HG03139 (cell line): ENCODE data around the gene MARCHF7.
"Not testable (repeated sequence)": the region's sequence is repeated elsewhere in the genome, so short reads cannot be mapped to it uniquely, and the experiment has no call there.

ENCODE experiments used
- ATAC-seq: cut with Tn5 transposase; IDR thresholded peaks from one replicate; pipeline ENCODE4 v1.9.1; 2021; ENCODE audit not compliant: unreplicated experiment

Gene MARCHF7, protein sequence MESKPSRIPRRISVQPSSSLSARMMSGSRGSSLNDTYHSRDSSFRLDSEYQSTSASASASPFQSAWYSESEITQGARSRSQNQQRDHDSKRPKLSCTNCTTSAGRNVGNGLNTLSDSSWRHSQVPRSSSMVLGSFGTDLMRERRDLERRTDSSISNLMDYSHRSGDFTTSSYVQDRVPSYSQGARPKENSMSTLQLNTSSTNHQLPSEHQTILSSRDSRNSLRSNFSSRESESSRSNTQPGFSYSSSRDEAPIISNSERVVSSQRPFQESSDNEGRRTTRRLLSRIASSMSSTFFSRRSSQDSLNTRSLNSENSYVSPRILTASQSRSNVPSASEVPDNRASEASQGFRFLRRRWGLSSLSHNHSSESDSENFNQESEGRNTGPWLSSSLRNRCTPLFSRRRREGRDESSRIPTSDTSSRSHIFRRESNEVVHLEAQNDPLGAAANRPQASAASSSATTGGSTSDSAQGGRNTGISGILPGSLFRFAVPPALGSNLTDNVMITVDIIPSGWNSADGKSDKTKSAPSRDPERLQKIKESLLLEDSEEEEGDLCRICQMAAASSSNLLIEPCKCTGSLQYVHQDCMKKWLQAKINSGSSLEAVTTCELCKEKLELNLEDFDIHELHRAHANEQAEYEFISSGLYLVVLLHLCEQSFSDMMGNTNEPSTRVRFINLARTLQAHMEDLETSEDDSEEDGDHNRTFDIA

DNA sequence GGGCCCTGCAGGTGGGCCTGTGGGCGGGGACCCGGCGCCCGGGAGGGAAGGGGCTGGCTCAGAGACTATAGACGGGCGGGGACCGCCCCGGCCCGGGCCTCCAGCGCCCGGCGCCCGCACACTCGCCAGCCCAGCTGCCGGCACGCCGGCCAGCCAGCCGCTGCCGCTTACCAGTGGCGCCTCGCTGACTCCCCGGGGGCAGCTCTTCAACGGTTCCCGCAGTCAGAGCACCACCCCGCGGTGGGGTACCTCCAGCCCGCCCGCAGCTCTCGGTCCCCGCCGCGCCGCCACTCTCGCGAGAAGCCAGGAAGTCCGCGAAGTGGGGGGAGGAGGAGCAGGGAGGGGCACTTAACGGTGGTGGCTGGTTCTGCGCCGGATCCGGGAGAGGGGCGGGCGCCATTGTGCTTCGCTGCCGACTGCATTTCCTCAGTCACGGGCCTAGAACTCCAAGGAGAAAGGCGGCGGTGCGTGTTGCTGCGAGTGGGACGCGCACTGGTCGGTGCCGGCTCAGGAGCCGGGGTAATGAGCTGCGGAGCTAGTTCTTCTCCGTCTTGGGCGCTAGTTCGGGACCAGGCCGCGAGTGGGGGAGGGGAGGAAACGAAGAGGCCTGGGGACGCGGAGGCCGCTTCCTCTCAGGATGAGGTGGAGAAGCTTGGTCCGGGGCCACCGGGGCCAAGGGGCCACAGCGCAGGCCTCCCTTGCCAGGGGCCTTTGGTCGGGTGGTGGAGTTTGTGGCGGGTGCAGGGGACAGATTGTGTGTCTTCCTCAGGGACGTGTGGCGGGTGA lies at the start of gene MARCHF7:
TSS of gene MARCHF7 (plus strand) at position 364 of the 786 bp plus-strand sequence. CDS start 16,517 bp downstream, outside the sequence.
- ATAC-seq: peak; percentile 92

DNA sequence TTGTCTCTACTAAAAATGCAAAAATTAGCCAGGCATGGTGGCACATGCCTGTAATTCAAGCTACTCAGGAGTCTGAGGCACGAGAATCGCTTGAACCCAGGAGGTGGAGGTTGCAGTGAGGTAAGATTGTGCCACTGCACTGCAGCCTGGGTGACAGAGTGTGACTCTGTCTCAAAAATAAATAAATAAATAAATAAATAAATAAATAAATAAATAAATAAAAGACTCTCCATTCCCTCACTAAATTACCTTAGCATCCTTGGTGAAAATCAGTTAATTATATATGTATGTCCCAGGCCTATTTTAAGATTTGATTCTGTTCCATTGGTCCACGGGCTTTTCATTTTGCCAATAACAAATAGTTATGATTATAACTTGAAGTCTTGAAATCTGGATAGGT lies 44.9 kb upstream of the MARCHF7 start:
- not testable (repeated sequence) for ATAC-seq

DNA sequence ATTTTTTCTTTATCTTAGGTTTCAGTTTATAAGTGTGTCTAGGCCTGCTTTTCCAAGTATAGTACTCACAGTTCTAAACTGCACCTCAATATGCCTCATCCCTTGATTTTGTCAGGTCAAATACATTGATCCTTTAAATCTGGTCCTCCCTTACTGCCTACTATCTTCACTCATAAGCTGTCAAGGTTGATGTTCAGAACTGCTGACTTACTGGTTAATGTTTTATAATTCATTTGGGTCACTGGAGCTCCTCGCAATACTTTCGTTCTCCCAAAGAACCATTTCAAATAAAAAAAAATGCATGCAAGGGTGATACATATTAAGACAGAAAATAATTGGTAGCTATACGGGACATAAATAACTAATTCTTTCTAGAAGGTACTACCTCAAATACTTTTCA lies 41.3 kb upstream of the MARCHF7 start:
- ATAC-seq: no peak

DNA sequence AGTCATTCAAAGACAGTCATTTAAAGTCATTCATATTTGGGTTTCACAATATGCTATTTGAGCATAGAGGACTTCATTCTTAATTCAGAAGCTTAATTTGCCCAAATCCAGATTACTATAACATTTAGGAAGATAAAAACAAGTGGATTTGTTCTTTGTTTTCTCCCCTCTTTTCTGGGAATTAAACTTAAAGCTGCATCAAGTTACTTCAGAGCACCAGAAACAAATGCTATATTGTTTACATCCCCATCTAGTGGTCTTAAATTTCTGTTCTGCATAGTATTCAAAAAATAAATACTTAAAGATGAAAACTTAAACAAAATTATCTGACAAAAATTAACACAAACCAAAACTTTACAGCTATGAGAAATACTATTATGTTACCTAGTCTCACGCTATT lies 34.7 kb upstream of the MARCHF7 start:
- ATAC-seq: no peak

DNA sequence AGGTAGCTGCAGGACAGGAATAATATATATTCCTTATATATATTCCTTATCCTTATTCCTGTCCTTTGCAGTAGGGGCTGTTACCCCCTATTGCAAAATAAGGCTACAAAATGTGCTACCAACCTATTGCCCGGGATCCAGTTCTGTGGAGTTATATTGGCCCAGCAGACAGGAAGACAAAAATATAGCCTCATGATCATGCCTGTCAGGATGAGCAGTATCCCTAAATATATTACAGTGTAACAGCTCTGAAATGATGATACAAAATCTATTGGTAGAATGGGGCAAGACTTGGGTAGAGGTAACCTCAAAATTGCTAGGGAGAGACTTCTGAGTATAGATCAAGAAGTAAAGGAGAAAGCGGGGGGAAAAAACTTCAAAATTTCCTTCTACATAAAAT lies 31.6 kb upstream of the MARCHF7 start:
- ATAC-seq: no peak

DNA sequence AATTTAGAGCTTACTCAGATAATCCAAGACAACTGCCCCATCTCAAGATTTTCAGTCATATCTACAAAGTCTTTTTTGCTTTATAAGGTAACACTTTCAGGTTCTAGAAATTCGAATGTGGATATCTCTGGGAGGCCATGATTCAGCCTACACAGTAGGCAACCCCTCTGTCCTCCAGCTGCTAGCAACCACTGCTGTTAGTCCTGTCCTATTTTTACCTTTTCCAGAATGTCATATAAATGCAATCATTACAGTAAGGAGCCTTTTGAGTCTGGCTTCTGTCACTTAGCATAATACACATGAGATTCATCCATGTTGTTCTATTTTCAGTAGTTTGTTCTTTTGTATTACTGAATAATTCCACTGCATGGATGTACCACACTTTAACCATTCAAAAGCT lies 28.5 kb upstream of the MARCHF7 start:
- ATAC-seq: no peak

DNA sequence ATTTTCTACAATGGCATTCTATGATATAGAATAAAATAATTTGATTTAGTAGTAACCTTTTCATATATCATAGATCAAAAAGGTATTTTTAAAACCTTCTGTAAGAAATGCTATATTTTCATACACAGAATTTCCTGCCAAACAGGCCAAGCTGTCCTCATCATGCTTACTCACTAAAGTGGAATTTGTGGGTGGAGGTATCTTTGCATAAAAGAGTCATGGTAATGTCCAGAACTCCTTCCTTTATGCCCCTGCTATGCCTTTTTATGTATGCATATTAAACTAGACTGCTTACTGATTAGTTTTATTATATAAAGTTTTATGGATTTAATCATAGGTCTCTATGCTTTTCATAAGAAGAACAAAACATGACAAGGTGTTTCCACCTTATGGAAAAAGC lies 27.5 kb upstream of the MARCHF7 start:
- ATAC-seq: no peak

DNA sequence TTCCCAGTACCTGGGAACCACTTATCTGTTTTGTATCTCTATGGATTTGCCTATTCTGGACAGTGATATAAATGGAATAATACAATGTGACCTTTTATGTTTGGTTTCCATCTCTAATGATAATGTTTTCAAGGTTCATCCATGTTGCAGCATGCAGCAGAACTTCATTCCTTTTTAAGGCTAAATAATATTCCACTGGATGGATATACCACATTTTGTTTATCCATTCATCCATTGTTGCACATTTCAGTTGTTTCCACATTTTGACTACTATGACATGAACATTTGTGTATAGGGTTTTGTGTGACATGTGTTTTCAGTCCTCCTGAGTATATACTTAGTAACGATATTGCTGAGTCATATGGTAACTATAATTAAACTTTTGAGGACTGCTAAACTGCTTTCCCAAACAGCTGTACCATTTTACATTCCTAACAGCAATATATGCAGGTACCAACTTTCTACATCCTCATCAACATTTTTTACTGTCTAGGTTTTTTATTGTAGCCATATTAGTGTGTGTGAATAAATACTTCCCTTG lies 17.7 kb upstream of the MARCHF7 start:
- no peak for ATAC-seq

DNA sequence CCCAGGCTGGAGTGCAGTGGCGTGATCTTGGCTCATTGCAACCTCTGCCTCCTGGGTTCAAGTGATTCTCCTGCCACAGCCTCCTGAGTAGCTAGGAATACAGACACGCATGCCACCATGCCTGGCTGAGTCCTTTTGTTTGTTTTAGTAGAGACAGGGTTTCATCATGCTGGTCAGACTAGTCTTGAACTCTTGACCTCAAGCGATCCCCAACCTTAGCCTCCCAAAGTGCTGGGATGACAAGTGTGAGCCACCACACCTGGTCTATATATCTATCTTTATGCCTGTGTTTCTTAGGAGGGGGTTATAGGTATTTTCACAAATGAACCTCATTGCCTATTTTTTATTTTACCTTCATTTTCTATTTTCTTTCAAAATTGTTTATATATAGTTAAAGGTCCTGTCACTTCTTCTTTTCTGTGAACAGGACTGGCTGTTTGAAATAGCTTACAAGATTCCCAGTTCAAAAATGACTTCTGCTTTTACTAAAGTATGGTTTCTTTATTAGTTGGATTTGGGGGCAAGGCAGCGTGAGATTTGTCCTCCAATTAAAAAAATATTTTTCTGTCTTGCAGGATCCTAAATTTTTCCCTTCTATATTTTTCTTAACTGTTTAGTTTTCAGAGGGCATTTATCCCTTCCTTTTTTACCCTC lies 16.4 kb upstream of the MARCHF7 start:
- no peak for ATAC-seq

DNA sequence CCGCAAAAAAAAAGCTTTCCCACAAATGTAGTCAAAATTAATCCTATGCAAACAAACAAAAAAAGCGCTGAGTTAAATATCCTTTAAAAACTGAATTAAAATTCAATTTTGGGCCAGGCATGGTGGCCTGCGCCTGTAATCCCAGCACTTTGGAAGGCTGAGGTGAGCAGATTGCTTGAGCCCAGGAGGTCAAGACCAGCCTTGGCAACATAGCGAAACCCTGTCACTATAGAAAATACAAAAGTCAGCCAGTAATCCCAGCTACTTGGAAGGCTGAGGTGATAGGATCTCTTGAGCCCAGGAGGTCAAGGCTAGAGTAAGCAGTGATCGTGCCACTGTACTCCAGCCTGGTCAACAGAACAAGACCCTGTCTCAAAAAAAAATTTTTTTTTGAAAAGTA lies 8.8 kb upstream of the MARCHF7 start:
- ATAC-seq: no peak

DNA sequence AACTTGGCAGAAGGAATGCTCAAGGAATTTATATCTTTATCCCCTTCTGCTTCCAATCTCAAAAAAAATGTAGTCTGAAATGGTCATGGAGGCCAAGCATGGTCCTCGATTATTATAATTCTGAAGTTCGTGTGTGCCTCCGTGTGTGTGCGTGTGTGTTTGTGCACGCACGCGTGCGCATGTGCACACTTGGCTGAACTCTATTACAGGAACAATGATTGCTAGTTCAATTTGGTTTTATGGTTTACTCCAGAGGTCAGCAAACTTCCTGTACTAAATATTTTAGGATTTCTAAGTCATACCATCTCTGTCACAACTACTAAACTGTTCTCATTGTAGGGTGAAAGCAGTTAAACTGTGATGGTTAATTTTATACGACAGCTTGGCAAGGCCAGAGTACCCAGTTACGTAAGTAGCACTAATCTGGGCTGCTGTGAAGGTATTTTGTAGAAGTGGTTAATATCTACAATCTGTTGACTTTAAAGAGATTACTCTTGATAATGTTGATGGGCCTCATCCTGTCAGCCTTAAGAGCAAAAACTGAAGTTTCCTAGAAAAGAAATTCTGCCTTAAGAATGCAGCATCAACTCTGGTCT lies 5.8 kb upstream of the MARCHF7 start:
- no peak for ATAC-seq

DNA sequence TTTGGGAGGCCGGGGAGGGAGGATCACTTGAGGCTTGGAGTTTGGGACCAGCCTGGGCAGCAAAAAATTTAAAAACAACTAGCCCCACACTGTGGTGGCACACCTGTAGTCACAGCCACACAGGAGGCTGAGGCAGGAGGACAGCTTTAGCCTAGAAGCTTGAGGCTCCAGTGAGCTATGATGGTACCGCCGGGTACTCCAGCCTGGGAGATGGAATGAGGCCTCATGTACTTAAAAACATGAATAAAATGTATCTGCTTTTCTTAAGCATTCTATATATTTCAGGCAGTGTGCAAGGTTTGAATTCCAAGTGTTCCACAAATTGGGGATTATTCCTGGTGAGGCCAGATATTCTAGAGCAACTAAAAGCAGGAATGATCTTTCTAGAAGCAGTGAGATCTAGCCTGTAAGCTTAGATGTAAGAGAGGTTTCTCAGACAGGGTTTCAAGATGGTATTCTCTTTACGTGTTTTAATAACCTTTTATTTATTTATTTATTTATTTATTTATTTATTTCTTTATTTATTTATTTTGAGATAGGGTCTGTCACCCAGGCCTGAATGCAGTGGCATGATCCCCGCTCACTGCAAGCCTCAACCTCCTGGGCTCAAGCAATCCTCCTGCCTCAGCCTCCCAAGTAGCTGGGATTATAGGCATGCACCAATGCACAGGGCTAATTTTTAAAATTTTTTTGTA lies 4.1 kb upstream of the MARCHF7 start:
- ATAC-seq: no peak

DNA sequence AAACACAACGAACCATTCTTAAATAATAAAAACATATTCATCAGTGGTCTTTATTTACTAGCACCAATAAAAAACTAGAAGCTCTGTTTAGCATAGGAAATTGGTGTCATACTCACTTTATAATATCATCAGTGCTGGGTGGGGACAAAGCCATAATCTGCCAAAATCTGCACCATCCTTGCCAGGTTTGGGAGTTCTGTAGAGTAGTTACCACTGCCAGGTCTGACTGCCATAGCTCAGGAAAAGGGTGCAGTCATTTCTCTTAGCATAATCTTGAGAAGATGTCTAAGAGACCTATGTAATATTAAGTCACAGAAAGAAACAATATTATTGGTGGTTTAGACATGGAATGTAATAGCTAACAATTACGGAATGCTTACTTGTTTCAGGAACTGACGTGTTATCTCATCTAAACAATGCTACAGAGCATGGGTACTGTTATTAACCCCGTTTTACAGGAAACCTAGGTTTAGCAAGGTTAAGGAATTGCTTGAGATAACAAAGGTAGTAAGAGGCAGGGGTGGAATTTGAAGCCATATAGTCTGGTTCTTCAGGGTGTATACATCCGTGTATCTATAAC lies 1.6 kb upstream of the MARCHF7 start:
- ATAC-seq: no peak

DNA sequence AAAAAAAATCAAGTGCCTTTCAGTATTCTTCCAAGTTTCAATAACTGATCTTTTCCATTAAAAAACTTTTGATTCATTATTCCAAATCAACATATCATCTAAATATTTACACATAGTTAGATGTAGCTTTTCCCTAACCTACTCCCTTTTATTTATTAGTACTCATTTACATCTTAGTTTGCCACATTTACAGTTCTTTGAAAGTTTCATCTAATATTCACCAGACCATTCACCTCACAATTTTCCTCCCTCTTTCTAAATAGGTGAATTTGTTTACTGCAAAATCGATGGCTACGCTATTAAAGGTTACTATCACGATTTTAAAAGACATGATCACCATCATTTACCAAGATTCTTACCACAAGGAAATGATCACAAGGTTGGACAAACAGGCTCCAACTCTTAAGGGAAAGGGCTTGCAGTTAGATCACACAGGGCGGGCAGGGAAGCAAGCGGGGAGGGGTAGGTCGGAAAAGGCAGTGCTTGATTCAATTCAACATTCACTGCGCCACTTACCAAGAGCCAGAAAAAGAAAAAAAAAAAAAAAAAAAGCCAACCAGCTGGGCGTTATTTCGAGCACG lies 654 bp upstream of the MARCHF7 start:
- no peak for ATAC-seq

DNA sequence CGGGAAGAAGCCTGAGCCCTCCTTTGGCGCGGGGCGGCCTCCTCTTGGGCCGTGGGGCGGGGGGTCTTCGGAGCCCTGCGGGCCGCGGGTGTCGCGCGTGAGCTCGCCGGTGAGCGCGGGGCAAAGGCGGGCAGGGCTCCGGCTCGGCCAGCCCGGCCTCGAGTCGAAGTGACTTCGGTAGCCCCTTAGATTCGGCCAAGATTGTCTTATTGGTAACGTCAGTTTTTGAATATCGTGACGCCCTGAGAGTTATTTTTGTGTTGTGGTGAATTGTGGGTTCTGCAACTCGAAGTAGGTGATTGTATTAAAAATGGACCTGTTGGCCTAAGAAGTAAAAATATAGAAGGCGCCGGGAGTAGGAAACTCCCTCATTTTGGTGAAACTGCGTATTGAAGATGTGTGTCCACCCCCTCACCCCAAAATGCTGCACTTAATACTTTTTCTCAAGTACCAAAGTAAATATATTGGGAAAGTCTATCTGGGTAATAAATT lies 669 bp downstream of the MARCHF7 start:
- ATAC-seq: peak; percentile 8

DNA sequence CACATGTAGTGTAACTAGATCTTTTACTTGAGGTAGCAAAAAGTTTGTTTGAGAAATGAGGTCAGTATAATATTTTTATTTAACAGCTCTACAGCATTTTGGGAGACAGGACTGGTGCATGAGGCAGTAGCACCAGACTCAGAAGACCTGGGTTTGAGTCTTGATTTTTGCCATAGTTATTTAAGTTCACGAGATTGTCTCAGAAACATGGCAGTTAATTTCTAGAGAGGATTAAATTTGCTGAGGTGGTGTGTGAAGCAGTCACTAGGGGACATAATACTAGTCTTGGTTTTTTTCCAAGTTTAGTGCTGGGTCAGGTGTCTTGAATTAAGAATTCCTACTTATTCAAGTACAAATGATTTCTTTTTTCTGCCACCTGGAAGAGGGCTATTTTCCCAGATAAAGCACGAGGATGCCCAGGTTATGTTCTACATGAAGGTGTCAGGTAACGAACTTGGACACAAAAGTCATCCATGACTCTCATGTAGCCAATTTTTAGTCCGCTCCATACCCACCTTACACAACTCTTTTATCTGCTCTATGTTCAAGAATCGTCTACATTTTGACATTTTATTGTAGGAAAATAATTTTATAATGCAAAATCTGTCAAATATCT lies 1.4 kb downstream of the MARCHF7 start:
- no peak for ATAC-seq

DNA sequence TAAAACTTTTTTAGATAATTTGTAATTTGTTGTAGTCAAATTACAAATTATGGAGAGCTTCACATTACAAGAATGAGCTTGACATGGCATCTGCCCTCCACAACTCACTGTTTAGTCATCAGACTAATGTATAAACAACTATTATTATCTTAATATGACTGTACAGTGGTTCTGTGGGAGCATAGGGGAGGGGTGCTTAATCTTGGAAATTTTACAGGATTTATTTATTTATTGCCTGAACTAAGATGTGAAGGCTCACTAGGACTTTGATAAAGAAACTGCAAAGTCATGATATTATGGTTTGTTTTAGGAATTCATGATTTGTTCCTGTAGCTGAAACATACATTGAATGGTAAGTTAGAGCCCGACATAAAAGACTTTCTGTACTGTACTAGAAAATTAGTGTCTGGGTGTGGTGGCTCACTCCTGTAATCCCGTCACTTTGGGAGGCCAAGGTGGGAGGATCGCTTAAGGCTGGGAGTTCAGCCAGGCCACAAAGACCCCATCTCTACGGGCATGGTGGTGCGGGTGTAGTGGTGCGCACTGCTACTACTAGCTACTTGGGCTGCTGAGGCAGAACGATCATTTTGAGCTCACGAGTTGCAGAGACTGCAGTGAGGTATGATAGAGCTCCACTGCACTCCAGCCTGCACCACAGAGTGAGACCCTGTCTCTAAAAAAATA lies 2.1 kb downstream of the MARCHF7 start:
- ATAC-seq: no peak

DNA sequence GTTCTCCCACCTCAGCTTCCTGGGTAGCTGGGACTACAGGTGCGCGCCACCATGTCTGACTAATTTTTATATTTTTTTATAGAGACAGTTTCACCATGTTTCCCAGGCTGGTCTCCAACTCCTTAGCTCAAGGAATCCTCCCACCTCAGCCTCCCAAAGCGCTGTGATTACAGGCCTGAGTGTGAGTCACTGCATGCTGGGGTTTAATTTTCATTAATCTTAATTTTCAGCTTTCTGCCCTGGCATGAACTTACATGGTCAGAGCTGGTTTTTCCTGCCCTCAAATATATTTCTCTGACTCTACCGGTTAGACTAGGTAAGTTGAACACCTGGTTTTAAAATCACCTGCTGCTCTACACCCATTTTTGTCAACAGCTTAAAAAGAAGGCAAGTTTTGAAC lies 3.1 kb downstream of the MARCHF7 start:
- ATAC-seq: no peak
